Measurements from ENCODE around the gene B4GALNT2.

Gene B4GALNT2

GRCh38 chr17:49193513-49194296, 61.1 kb downstream of the B4GALNT2 start:
- no peaks in the 10 kb centered on the region for H3K79me2 ChIP-seq (ENCODE audit: insufficient read depth, low read length)
- no peak overlapping the region for H2AFZ ChIP-seq (ENCODE audit: low read length)
- H4K20me1 ChIP-seq (ENCODE audit: insufficient read depth, low read length, poor library complexity, severe bottlenecking) = no peaks in the 10 kb centered on the region
- peak overlapping the region; percentile 68 for H3K9ac ChIP-seq (ENCODE audit: low read depth, low read length, poor library complexity, severe bottlenecking)
- TF ChIP-seq EZH2phosphoT487 (IDR thresholded peaks at IDR 0.05; ENCODE audit: borderline replicate concordance) = no peak
- TF ChIP-seq, protein P1, sequence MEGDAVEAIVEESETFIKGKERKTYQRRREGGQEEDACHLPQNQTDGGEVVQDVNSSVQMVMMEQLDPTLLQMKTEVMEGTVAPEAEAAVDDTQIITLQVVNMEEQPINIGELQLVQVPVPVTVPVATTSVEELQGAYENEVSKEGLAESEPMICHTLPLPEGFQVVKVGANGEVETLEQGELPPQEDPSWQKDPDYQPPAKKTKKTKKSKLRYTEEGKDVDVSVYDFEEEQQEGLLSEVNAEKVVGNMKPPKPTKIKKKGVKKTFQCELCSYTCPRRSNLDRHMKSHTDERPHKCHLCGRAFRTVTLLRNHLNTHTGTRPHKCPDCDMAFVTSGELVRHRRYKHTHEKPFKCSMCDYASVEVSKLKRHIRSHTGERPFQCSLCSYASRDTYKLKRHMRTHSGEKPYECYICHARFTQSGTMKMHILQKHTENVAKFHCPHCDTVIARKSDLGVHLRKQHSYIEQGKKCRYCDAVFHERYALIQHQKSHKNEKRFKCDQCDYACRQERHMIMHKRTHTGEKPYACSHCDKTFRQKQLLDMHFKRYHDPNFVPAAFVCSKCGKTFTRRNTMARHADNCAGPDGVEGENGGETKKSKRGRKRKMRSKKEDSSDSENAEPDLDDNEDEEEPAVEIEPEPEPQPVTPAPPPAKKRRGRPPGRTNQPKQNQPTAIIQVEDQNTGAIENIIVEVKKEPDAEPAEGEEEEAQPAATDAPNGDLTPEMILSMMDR (conservative IDR thresholded peaks at IDR 0.05; ENCODE audit: low read length) = no peak
- no peaks in the 10 kb centered on the region for H3K36me3 ChIP-seq (ENCODE audit: insufficient read depth, low read length)
- H3K9me2 ChIP-seq (replicated peaks; ENCODE audit: low read depth, low read length) = no peaks in the 10 kb centered on the region
- peak overlapping the region; percentile 85 for H3K4me3 ChIP-seq (ENCODE audit: low read length, poor library complexity, severe bottlenecking)
- peak overlapping the region; percentile 80 for H3K4me2 ChIP-seq (ENCODE audit: low read depth, low read length, poor library complexity, severe bottlenecking)
- peaks cover 9% of the 10 kb centered on the region for H3K4me1 ChIP-seq (ENCODE audit: insufficient read depth, low read length, poor library complexity, severe bottlenecking)
- peaks cover 10% of the 10 kb centered on the region; the same call in 1 of the 2 replicates for H3F3A ChIP-seq (ENCODE audit: low read depth)
- no peaks in the 10 kb centered on the region for H3K9me3 ChIP-seq (ENCODE audit: insufficient read depth, low read depth, low read length)
- no peaks in the 10 kb centered on the region for H3K27me3 ChIP-seq (ENCODE audit: insufficient read depth, low read length, poor library complexity, severe bottlenecking)

DNA sequence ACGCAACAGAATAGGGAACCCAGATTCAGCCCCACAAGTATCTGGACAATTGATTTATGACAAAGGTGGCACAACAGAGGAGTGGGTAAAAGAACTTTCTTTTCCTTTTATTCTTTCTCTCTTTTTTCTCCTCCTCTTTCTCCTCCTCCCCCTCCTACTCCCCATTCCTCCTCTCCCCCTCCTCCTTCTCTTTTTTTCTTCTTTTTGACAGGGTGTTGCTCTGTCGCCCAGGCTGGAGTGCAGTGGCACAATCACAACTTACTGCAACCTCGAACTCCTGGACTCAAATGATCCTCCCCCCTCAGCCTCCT, 61.7 kb downstream of the B4GALNT2 start:
- H3K9ac ChIP-seq (ENCODE audit: low read depth, low read length, poor library complexity, severe bottlenecking) = no peak overlapping the region
- TF ChIP-seq EZH2phosphoT487 (IDR thresholded peaks at IDR 0.05; ENCODE audit: borderline replicate concordance) = no peak
- TF ChIP-seq, protein P1 (conservative IDR thresholded peaks at IDR 0.05; ENCODE audit: low read length) = no peak
- no peak overlapping the region for H3K4me2 ChIP-seq (ENCODE audit: low read depth, low read length, poor library complexity, severe bottlenecking)
- H3K27me3 ChIP-seq (ENCODE audit: insufficient read depth, low read length, poor library complexity, severe bottlenecking) = no peaks in the 10 kb centered on the region
- H3K36me3 ChIP-seq (ENCODE audit: insufficient read depth, low read length) = no peaks in the 10 kb centered on the region
- H3K9me2 ChIP-seq (replicated peaks; ENCODE audit: low read depth, low read length) = no peaks in the 10 kb centered on the region
- no peaks in the 10 kb centered on the region for H3K79me2 ChIP-seq (ENCODE audit: insufficient read depth, low read length)
- no peaks in the 10 kb centered on the region for H3K9me3 ChIP-seq (ENCODE audit: insufficient read depth, low read depth, low read length)
- no peaks in the 10 kb centered on the region for H4K20me1 ChIP-seq (ENCODE audit: insufficient read depth, low read length, poor library complexity, severe bottlenecking)
- H2AFZ ChIP-seq (ENCODE audit: low read length) = no peak overlapping the region
- peaks cover 9% of the 10 kb centered on the region for H3K4me1 ChIP-seq (ENCODE audit: insufficient read depth, low read length, poor library complexity, severe bottlenecking)
- peaks cover 10% of the 10 kb centered on the region; the same call in 1 of the 2 replicates for H3F3A ChIP-seq (ENCODE audit: low read depth)
- no peak overlapping the region for H3K4me3 ChIP-seq (ENCODE audit: low read length, poor library complexity, severe bottlenecking)

GRCh38 chr17:49195751-49196150, 63.2 kb downstream of the B4GALNT2 start:
- TF ChIP-seq, protein P1 (conservative IDR thresholded peaks at IDR 0.05; ENCODE audit: low read length) = no peak
- TF ChIP-seq EZH2phosphoT487 (IDR thresholded peaks at IDR 0.05; ENCODE audit: borderline replicate concordance) = no peak
- no peaks in the 10 kb centered on the region for H3K36me3 ChIP-seq (ENCODE audit: insufficient read depth, low read length)
- no peaks in the 10 kb centered on the region for H3K79me2 ChIP-seq (ENCODE audit: insufficient read depth, low read length)
- no peak overlapping the region for H3K4me2 ChIP-seq (ENCODE audit: low read depth, low read length, poor library complexity, severe bottlenecking)
- no peaks in the 10 kb centered on the region for H3K9me2 ChIP-seq (replicated peaks; ENCODE audit: low read depth, low read length)
- peaks cover 7% of the 10 kb centered on the region for H3K4me1 ChIP-seq (ENCODE audit: insufficient read depth, low read length, poor library complexity, severe bottlenecking)
- no peaks in the 10 kb centered on the region for H4K20me1 ChIP-seq (ENCODE audit: insufficient read depth, low read length, poor library complexity, severe bottlenecking)
- no peak overlapping the region for H3K4me3 ChIP-seq (ENCODE audit: low read length, poor library complexity, severe bottlenecking)
- H3K27me3 ChIP-seq (ENCODE audit: insufficient read depth, low read length, poor library complexity, severe bottlenecking) = no peaks in the 10 kb centered on the region
- no peaks in the 10 kb centered on the region for H3K9me3 ChIP-seq (ENCODE audit: insufficient read depth, low read depth, low read length)
- no peak overlapping the region for H2AFZ ChIP-seq (ENCODE audit: low read length)
- peaks cover 10% of the 10 kb centered on the region; the same call in 1 of the 2 replicates for H3F3A ChIP-seq (ENCODE audit: low read depth)
- H3K9ac ChIP-seq (ENCODE audit: low read depth, low read length, poor library complexity, severe bottlenecking) = no peak overlapping the region
